SK-N-SH (cell line): ENCODE data around the gene ANO6.

Experiments
- CHD2 ChIP-seq: fragments of 150-350 bp; IDR thresholded peaks from 2 replicates; pipeline ENCODE4 v1.6.1; 2018; ENCODE audit warnings: low read length; ENCODE audit not compliant: partially characterized antibody
- EP300 ChIP-seq, 2 experiments: IDR thresholded peaks; 2 replicates each; pipeline versions ENCODE4 v1.4.0 to v1.6.1; 2012; ENCODE audit warnings: borderline replicate concordance in 1 of 2, low read depth in 1 of 2, low read length in 1 of 2
- IRF3 ChIP-seq: fragments of 150-350 bp; IDR thresholded peaks from 2 replicates; pipeline ENCODE4 v1.6.1; 2016; ENCODE audit warnings: mild to moderate bottlenecking, low read depth, low read length
- POLR2AphosphoS5 ChIP-seq: IDR thresholded peaks from 2 replicates; pipeline ENCODE4 v1.6.1; 2012; ENCODE audit warnings: low read depth, low read length
- RXRA ChIP-seq: IDR thresholded peaks from 2 replicates; pipeline ENCODE4 v1.4.0; 2012; ENCODE audit warnings: low read depth, mild to moderate bottlenecking, borderline replicate concordance
- TAF1 ChIP-seq: IDR thresholded peaks from 2 replicates; pipeline ENCODE4 v1.6.1; 2012; ENCODE audit warnings: low read depth, mild to moderate bottlenecking, low read length, moderate library complexity, borderline replicate concordance
- TEAD4 ChIP-seq: IDR thresholded peaks from 2 replicates; pipeline ENCODE4 v1.4.0; 2012; ENCODE audit warnings: mild to moderate bottlenecking, borderline replicate concordance; ENCODE audit not compliant: insufficient read depth
- TF ChIP-seq, protein P1 (sequence below): fragments of 200-600 bp; sonication (generic); IDR thresholded peaks from 2 replicates; pipeline ENCODE4 v1.6.1; 2017; ENCODE audit warnings: antibody characterized with exemption, mild to moderate bottlenecking, moderate library complexity
- TF ChIP-seq, protein P2 (sequence below): IDR thresholded peaks from 2 replicates; pipeline ENCODE4 v1.4.0; 2012; ENCODE audit warnings: low read depth, borderline replicate concordance
- TF ChIP-seq, protein P3 (sequence below): IDR thresholded peaks from 2 replicates; pipeline ENCODE4 v1.4.0; 2012; ENCODE audit warnings: low read depth

GRCh38 chr12:45212064-45212463, 3.8 kb upstream of the ANO6 start:
- TF ChIP-seq, protein P1, sequence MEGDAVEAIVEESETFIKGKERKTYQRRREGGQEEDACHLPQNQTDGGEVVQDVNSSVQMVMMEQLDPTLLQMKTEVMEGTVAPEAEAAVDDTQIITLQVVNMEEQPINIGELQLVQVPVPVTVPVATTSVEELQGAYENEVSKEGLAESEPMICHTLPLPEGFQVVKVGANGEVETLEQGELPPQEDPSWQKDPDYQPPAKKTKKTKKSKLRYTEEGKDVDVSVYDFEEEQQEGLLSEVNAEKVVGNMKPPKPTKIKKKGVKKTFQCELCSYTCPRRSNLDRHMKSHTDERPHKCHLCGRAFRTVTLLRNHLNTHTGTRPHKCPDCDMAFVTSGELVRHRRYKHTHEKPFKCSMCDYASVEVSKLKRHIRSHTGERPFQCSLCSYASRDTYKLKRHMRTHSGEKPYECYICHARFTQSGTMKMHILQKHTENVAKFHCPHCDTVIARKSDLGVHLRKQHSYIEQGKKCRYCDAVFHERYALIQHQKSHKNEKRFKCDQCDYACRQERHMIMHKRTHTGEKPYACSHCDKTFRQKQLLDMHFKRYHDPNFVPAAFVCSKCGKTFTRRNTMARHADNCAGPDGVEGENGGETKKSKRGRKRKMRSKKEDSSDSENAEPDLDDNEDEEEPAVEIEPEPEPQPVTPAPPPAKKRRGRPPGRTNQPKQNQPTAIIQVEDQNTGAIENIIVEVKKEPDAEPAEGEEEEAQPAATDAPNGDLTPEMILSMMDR, result no peak
- no peak for TF ChIP-seq IRF3
- no peak for TF ChIP-seq TEAD4
- TF ChIP-seq POLR2AphosphoS5, result no peak
- TF ChIP-seq TAF1, result no peak
- TF ChIP-seq, protein P2, sequence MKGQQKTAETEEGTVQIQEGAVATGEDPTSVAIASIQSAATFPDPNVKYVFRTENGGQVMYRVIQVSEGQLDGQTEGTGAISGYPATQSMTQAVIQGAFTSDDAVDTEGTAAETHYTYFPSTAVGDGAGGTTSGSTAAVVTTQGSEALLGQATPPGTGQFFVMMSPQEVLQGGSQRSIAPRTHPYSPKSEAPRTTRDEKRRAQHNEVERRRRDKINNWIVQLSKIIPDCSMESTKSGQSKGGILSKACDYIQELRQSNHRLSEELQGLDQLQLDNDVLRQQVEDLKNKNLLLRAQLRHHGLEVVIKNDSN, result no peak
- TF ChIP-seq, protein P3, sequence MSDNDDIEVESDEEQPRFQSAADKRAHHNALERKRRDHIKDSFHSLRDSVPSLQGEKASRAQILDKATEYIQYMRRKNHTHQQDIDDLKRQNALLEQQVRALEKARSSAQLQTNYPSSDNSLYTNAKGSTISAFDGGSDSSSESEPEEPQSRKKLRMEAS, result no peak
- TF ChIP-seq CHD2, result no peak
- TF ChIP-seq RXRA, result no peak
- no peak for TF ChIP-seq EP300 (IDR thresholded peaks at IDR 0.05; ENCODE audit: borderline replicate concordance in 1 of 2, low read depth in 1 of 2, low read length in 1 of 2)
